Myocyte (in vitro differentiated cells): ENCODE data around the gene OR10A4. TPM values are rescaled to one million over a fixed set of nuclear protein-coding genes. Genes with fewer than 3 reads are reported as not detected.
"Not testable (repeated sequence)": the region's sequence is repeated elsewhere in the genome, so short reads cannot be mapped to it uniquely, and the experiment has no call there.

Experiments
- DNase-seq: peaks from one replicate; pipeline ENCODE4 v3.0.0-alpha.2; 2012; ENCODE audit warnings: low read depth
- total RNA-seq: library from RNA; depleted of rRNA; stranded (reverse); fragments of >200 nt; gene quantifications from 2 replicates; pipeline ENCODE4 v1.2.3, GENCODE V29; 2014

The OR10A4 gene
- total RNA-seq, 1 donor from 2014 or later = not detected

DNA sequence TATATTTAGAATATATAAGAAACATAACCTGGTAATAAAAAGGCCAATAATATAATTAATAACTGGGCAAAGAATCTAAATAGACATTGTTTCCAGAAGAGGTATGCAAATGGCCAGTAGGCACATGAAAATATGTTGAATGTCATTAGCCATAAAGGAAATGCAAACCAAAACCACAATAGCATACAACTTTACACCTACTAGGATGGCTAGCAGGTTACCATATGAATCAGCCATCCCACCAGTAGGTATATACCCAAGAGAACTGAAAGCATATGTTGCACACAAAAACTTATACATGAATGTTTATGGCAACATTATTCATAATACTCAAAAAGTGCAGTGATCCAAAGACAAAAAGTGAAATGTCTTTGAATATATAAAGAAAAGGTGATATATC is 18.6 kb downstream of the OR10A4 start:
- no peak for DNase-seq

GRCh38 chr11:6898911-6899310 is 22.5 kb downstream of the OR10A4 start:
- no peak for DNase-seq

DNA sequence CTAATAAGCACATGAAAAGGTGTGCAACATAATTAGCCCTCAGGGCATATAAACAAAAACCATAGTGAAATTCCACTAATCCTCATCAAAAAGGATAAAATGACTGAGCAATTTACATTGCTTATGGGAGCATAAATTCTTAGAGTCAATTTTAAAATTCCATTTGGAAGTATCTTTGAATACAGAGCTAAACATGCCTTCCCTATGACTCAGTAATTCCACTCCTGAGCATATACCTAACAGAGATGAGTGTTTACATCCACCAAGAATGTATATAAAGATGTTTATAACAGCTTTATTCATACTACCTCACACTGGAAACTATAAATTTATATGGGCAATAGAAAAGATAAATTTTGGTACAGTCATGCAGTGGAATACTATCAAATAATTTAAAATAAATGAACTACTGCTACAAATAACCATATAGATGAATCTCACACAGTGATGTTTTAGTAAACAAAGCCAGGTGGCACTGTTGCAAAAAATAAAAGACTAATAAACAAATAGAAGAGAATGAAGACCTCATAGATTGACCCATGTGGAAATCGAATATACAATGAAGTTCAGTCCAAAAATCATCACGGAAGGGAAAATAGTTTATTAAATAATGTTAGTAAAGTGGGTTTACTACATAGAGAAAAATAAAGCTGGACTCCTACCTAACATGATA is 24.0 kb downstream of the OR10A4 start:
- DNase-seq = no peak

- not testable (repeated sequence) for DNase-seq
Measured at GRCh38 chr11:6904804-6905203, 28.4 kb downstream of the OR10A4 start.

DNA sequence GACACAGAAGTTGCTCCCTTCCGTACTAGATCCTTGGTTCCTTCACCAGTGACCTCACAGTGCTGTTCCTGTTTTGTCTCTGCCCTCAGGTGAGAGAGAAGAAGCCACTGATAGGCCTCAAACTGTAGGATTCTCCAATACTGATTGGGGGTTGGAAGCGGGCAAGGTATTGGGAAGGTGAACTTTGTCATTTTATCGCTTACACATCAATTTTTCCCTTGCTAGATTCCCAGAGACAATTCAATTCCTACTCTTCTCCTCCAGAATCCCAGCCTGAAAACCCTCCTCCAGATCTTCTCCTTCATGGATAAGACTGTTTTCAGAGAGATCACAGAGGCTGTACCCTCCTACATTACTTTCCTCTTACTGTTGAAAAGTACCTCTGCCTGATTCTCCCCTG is 35.0 kb downstream of the OR10A4 start:
- DNase-seq = no peak

GRCh38 chr11:6911948-6912347 is 35.5 kb downstream of the OR10A4 start:
- peak; percentile 2 for DNase-seq

DNA sequence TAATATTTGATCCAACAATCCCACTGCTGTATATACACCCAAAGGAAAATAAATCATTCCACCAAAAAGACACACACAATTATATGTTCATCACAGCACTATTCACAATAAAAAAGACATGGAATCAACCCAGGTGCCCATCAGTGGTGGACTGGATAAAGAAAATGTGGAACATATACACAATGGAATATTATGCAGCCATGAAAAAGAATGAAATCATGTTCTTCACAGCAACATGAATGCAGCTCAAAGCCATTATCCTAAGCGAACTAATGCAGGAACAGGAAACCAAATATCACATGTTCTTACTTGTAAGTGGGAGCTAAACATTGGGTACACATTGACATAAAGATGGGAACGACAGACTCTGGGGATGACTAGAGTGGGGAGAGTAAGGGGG is 43.3 kb downstream of the OR10A4 start:
- DNase-seq = no peak

DNA sequence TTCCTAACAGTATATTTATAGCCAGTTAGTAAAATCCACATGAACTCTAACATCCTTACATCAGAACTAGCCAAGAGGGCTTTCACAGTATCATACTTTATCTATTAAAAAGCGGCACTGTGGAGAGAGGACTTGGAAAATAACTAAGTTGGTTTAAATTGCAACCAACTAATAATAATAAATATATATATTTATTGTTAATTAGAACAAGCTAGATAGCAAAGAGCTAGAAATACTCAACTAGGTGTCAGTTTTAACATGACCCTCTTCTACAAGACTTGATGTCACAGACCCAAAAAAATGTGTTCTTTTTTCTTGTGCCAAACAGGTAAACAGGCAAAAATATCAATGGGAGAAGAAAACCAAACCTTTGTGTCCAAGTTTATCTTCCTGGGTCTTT is 44.3 kb downstream of the OR10A4 start, which contains the start of gene OR2D3:
Gene OR2D3 (plus strand): TSS at position 301 of the 400 bp plus-strand sequence. CDS start 0 bp downstream, at position 301.
- no peak for DNase-seq

DNA sequence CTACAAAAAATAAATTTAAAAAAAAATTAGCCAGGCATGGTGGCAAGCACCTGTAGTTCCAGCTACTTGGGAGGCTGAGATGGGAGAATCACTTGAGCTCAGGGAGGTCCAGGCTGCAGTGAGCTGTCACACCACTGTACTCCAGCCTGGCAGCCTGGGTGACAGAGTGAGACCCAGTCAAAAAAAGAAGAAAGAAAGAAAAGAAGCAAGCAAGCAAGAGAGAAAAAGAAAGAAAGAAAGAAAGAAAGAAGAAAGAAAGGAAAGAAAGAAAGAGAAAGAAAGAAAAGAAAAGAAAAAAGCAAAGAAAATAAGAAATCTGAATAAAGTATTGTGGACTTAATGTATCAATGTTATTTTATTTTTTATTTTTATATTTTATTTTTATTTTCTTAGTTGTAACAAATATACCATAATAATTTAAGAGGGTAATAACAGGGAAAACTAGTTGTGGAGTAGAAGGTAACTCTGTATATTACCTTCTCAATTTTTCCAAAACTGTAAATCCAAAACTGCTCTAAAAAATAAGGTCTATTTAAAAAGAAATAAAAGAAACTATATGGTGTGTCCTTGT is 48.7 kb downstream of the OR10A4 start:
- DNase-seq = no peak

DNA sequence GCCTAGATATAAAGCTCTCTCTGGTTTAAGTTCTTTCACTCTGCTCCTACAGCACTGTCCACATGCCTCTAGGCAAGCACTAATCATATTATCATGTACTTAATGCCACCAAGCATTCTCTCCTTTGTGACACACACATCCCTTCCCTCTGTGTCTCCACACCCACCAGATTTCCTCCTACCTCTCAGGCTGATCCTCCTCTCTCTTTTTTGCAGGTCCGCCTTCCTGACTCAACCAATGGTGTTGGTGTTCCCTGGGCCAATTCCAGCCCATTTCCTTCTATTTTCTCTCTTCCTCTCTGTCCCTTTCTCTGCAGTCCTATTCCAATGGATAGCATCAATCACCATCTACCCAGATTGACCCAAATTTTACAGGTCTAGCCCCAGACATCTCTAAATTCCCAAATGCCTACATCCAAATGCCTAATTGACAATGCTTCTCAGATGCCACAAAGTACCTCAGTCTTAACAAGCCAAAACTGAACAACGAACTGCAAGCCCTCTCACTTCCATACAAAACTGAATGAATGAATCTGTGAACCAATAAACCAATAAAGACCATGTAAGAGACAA is 49.3 kb downstream of the OR10A4 start:
- DNase-seq = no peak

DNA sequence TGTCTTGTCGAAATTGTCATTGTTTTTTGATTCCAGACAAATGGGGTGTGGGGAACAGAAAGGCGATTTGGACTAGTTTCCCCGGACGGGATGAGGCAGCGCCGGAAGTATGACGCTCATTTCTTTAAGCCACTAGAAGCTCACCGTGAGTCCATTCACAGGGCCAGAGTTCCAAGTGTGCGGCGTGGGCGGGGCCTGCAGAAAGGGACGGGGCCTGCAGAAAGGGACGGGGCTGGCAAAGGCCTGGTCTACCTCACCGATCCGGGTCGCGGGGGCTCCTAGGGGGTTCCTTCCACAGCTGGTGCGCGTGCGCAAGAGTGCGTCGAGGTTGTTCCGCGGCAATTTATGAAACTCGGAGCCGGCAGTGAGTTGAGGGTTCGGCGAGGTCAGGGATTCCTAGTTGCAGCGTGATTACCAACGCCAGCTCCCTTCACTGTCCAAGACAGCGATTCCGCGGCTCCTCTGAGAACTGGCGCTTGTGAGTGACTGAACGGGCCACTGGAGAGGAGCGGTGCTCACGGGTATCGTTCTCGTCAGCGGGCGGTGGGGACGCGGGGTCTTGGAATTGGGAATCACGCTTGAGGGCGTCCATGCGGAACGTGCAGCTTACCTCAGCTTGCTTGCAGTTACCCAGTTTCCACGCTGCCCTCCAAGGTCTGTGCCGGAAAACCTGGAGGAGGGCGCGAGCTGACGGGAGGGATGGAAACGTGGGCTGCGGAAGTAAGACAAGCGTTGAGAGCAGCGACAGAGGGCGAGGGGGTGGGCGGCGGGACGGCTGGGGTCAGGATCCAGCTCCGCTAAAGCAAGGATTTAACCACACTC is 50.0 kb downstream of the OR10A4 start, which contains the start of gene ZNF215:
Gene ZNF215 (plus strand): TSS at position 219 of the 822 bp plus-strand sequence. CDS start 5,847 bp downstream, outside the sequence.
- DNase-seq = peak; percentile 52

DNA sequence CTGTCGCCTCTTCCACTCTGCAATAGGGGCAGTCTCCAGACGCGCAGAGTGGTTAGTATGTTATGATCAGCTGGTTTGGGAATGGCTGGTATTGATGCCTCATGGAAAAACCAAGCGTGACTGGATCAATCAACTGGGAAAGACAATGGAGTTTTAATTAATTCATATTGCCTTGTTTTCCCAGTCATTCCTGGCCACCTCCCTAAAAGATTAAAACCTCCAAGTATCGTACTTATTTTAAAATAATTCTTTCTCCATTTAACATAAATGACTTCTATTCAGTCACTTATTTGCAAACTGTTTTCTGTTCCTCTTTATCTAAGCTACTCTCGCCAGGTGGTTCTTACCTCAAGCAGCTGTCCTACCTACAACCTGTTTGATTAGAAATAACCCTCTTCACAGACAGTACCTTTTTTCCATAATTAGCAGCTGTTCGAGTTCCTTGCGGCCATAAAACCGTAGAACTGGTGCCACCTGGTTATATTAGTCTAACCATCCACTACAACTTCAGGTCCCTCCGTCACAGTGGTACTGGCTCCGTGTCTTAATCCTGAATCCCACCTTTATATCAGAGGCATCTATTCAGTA is 50.7 kb downstream of the OR10A4 start:
- peak; percentile 6 for DNase-seq

Other genes starting within 250 kb of the OR10A4 start
- gene DCHS1, start 220.8 kb upstream of the OR10A4 start, total RNA-seq = 0.73 and 0.78 TPM in 2 replicates
- gene MRPL17, start 193.3 kb upstream of the OR10A4 start, total RNA-seq = 48.7 and 88.0 TPM in 2 replicates
- not detected in 2 replicates for gene OR2AG2, start 104.6 kb upstream of the OR10A4 start, total RNA-seq
- gene OR2AG1, start 93.6 kb upstream of the OR10A4 start, total RNA-seq = not detected in 2 replicates
- gene OR6A2, start 76.9 kb upstream of the OR10A4 start, total RNA-seq = not detected in 2 replicates
- not detected in 2 replicates for gene OR10A5, start 30.9 kb upstream of the OR10A4 start, total RNA-seq
- gene OR10A2, start 13.6 kb upstream of the OR10A4 start, total RNA-seq = not detected in 2 replicates
- gene OR2D2, start 15.9 kb downstream of the OR10A4 start, total RNA-seq = not detected in 2 replicates
- gene OR2D3, start 44.4 kb downstream of the OR10A4 start, total RNA-seq = not detected in 2 replicates
- 0.13 and 0.52 TPM in 2 replicates for gene ZNF215, start 49.8 kb downstream of the OR10A4 start, total RNA-seq
- 1.9 and 2.8 TPM in 2 replicates for gene ZNF214, start 143.7 kb downstream of the OR10A4 start, total RNA-seq
- gene NLRP14, start 143.9 kb downstream of the OR10A4 start, total RNA-seq = not detected in 2 replicates
- not detected in 2 replicates for gene RBMXL2, start 212.4 kb downstream of the OR10A4 start, total RNA-seq